Measurements from ENCODE around the gene SSRP1. TPM values are rescaled to one million over a fixed set of nuclear protein-coding genes. Genes with fewer than 3 reads are reported as not detected.
A peak's percentile ranks its signal among the peaks of the same experiment; 100 is the strongest.

The SSRP1 gene
- total and polyA plus RNA-seq, 2 donors from 2014 or later = 44.5 to 78.5 TPM

DNA sequence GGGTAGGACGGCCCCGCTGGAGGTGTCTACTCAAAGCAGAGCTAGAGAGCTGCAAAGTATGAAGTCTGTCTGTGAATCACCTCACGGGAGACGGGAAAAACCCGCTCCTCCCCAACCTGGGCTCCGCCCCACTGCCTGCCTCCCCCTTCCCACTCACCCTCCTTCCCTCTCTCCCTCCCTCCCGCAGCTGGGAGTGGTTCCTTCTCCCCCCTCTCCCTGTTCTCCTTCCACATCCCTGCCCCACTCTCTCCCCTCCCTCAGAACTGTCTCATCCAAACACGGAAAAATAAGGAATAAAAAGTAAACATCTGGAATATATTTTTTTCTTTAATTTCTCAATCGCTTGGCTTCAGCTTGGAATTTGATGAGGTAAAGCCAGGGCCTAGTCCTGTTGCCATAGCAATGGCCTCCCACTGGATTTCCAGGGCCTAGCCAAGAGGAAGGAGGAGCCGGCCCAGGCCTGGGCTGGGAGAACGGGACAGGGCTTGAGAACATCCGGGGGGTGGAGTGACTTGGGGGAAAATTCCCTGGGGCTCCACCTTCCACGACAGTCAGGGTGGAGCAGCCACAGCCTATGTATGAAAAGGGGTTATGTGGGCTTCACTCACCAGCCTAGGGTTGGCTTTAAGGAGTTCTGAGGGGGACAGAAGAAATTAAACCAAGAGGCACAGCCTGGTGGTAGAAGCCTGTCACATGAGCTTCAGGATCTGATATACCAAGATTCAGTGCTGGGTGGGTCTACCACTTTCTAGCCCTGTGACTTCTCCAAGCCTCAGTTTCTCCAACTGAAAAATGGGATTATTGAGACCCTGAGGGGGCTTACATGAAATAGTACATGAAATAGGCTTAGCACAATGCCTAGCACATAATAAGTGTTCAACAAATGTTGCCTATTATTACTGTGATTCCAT, 13.2 kb downstream of the SSRP1 start:
- Histone ChIP-seq H3K4me1 (ENCODE audit: control insufficient read depth in 2 of 3, insufficient read depth in 2 of 3, low read depth in 1 of 3, low read length in 3 of 3) (peaks cover 12 to 35% (median 26%) of the 10 kb centered on the region in 3 donors), H3K4me3 (ENCODE audit: low read length in 3 of 3) (peak overlapping the region; percentile 27 to 70 (median 53)), H3K27ac (ENCODE audit: low read depth in 2 of 2, low read length in 2 of 2) (peak overlapping the region; percentile 87 to 96), H3K9ac (ENCODE audit: low read length in 3 of 3) (peak overlapping the region in 2 of 3 donors; percentile 72 to 79), H3K9me3 (ENCODE audit: control insufficient read depth in 2 of 3, insufficient read depth in 1 of 3, low read length in 3 of 3) (no peaks in the 10 kb centered on the region), H3K36me3 (ENCODE audit: control insufficient read depth in 2 of 3, insufficient read depth in 3 of 3, low read length in 3 of 3) (peaks cover 6 to 13% (median 9%) of the 10 kb centered on the region in 3 donors), H3K27me3 (ENCODE audit: control insufficient read depth, insufficient read depth, low read length) (no peaks in the 10 kb centered on the region)
- TF ChIP-seq, protein P1, sequence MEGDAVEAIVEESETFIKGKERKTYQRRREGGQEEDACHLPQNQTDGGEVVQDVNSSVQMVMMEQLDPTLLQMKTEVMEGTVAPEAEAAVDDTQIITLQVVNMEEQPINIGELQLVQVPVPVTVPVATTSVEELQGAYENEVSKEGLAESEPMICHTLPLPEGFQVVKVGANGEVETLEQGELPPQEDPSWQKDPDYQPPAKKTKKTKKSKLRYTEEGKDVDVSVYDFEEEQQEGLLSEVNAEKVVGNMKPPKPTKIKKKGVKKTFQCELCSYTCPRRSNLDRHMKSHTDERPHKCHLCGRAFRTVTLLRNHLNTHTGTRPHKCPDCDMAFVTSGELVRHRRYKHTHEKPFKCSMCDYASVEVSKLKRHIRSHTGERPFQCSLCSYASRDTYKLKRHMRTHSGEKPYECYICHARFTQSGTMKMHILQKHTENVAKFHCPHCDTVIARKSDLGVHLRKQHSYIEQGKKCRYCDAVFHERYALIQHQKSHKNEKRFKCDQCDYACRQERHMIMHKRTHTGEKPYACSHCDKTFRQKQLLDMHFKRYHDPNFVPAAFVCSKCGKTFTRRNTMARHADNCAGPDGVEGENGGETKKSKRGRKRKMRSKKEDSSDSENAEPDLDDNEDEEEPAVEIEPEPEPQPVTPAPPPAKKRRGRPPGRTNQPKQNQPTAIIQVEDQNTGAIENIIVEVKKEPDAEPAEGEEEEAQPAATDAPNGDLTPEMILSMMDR (IDR thresholded peaks at IDR 0.05; ENCODE audit: borderline replicate concordance, extremely low read depth, insufficient read depth) = no peak
- no peak for FAIRE-seq
- peak; percentile 83 to 98 (median 92) for DNase-seq
- intact Hi-C loops (cut with DNase I) = no loop called here

GRCh38 chr11:57321388-57322255, 14.1 kb downstream of the SSRP1 start:
- intact Hi-C loops (cut with DNase I) = no loop called here
- TF ChIP-seq, protein P1 (IDR thresholded peaks at IDR 0.05; ENCODE audit: borderline replicate concordance, extremely low read depth, insufficient read depth) = no peak
- H3K4me3 ChIP-seq (ENCODE audit: low read length in 3 of 3) = peak overlapping the region; percentile 27 to 48 (median 37)
- H3K4me1 ChIP-seq (ENCODE audit: control insufficient read depth in 2 of 3, insufficient read depth in 2 of 3, low read depth in 1 of 3, low read length in 3 of 3) = peaks cover 12 to 35% (median 26%) of the 10 kb centered on the region in 3 donors
- peak in 1 of 5 donors; percentile 32 for DNase-seq
- peak overlapping the region; percentile 87 to 96 for H3K27ac ChIP-seq (ENCODE audit: low read depth in 2 of 2, low read length in 2 of 2)
- H3K27me3 ChIP-seq (ENCODE audit: control insufficient read depth, insufficient read depth, low read length) = no peaks in the 10 kb centered on the region
- H3K9me3 ChIP-seq (ENCODE audit: control insufficient read depth in 2 of 3, insufficient read depth in 1 of 3, low read length in 3 of 3) = no peaks in the 10 kb centered on the region
- H3K36me3 ChIP-seq (ENCODE audit: control insufficient read depth in 2 of 3, insufficient read depth in 3 of 3, low read length in 3 of 3) = peaks cover 10 to 12% (median 11%) of the 10 kb centered on the region in 3 donors
- peak overlapping the region in 2 of 3 donors; percentile 37 to 72 for H3K9ac ChIP-seq (ENCODE audit: low read length in 3 of 3)
- FAIRE-seq = no peak

DNA sequence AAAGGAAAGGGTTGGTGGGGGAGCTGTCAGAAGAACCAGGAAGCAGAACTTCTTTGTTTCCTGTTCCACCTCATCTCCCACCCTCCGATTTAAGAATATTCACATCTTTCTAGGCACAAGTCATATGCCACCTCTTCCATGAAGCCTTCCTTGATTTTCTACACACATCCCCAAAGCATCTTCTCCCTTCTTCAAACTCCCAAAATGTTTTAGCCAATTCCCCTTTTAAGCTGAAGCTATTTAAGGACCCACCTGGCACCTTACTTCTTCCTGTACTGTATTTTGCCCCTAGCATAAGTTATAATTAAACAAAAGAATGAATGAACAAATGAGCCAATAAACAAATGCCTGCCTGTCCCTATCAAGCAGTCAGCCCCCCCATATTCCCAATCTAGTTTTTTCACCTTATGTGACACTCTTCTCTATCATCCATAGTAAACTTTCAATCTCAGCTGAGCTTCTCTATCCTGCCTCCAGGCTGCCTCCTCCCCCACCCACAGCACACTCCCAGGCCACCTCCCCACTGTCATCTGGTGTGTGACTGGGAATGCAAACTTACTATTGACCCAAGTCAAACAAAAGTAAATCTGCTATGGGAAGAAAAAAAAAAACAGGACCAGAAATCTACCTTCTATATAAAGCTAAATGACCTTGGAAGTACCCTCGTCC, 14.8 kb downstream of the SSRP1 start:
- peak in 1 of 5 donors; percentile 49 for DNase-seq
- TF ChIP-seq, protein P1 (IDR thresholded peaks at IDR 0.05; ENCODE audit: borderline replicate concordance, extremely low read depth, insufficient read depth) = no peak
- H3K9me3 ChIP-seq (ENCODE audit: control insufficient read depth in 2 of 3, insufficient read depth in 1 of 3, low read length in 3 of 3) = no peaks in the 10 kb centered on the region
- no peak for FAIRE-seq
- intact Hi-C loops (cut with DNase I) = no loop called here
- no peak overlapping the region for H3K9ac ChIP-seq (ENCODE audit: low read length in 3 of 3)
- H3K36me3 ChIP-seq (ENCODE audit: control insufficient read depth in 2 of 3, insufficient read depth in 3 of 3, low read length in 3 of 3) = peaks cover 10 to 17% (median 11%) of the 10 kb centered on the region in 3 donors
- peak overlapping the region in 1 of 2 donors; percentile 96 for H3K27ac ChIP-seq (ENCODE audit: low read depth in 2 of 2, low read length in 2 of 2)
- peak overlapping the region in 1 of 3 donors; percentile 48 for H3K4me3 ChIP-seq (ENCODE audit: low read length in 3 of 3)
- H3K4me1 ChIP-seq (ENCODE audit: control insufficient read depth in 2 of 3, insufficient read depth in 2 of 3, low read depth in 1 of 3, low read length in 3 of 3) = peaks cover 10 to 31% (median 21%) of the 10 kb centered on the region in 3 donors
- H3K27me3 ChIP-seq (ENCODE audit: control insufficient read depth, insufficient read depth, low read length) = no peaks in the 10 kb centered on the region

All from kidney (tissue), 14 donors.